Panc1 (cell line): ENCODE measurements around the gene FTCDNL1. TPM values are rescaled to one million over a fixed set of nuclear protein-coding genes. Genes with fewer than 3 reads are reported as not detected.

ENCODE experiments used
- ATAC-seq: fragments of 200-7000 bp; cut with Tn5 transposase; 2 replicates; pipeline ENCODE4 v1.9.1; 2020; ENCODE audit warnings: mild to moderate bottlenecking, moderate library complexity
- BruUV-seq: library from RNA; stranded (reverse); fragments of 400-500 nt; replicated peaks from 2 replicates; lab custom pipeline; 2021; lab: Mats Ljungman, UMichigan
- CTCF ChIA-PET: fragments of 300-600 bp; sonication (Branson Sonifier 250); formaldehyde crosslinking; loops from one replicate; lab custom pipeline; 2022; ENCODE audit warnings: antibody characterized with exemption; lab: Charles Lee
- POLR2A ChIA-PET: fragments of 300-600 bp; sonication (Branson Sonifier 250); formaldehyde crosslinking; loops from one replicate; lab custom pipeline; 2022; ENCODE audit warnings: antibody characterized with exemption; lab: Charles Lee
- DNase-seq: peaks from one replicate; pipeline ENCODE4 v3.0.0-alpha.2; 2010; ENCODE audit warnings: low read depth, low spot score
- H3K27ac ChIP-seq: 2 replicates; pipeline ENCODE4 v1.5.1; 2011; ENCODE audit warnings: mild to moderate bottlenecking, low read length, inconsistent platforms
- H3K27me3 ChIP-seq: fragments of 200-500 bp; sonication (Bioruptor generic); 2 replicates; pipeline ENCODE4 v1.6.0; 2014; ENCODE audit warnings: low read length, inconsistent platforms; ENCODE audit not compliant: control insufficient read depth, insufficient read depth
- H3K36me3 ChIP-seq: fragments of 200-500 bp; sonication (Bioruptor generic); 2 replicates; pipeline ENCODE4 v1.5.1; 2014; ENCODE audit warnings: inconsistent platforms, mild to moderate bottlenecking, low read length, moderate library complexity; ENCODE audit not compliant: control insufficient read depth, insufficient read depth
- H3K4me1 ChIP-seq: 2 replicates; pipeline ENCODE4 v1.5.1; 2011; ENCODE audit warnings: inconsistent platforms, mild to moderate bottlenecking, low read length, moderate library complexity; ENCODE audit not compliant: control insufficient read depth, insufficient read depth
- H3K4me3 ChIP-seq, 2 experiments: 2 replicates each; pipeline ENCODE4 v1.5.1; 2011 to 2012; ENCODE audit warnings: low read depth in 2 of 2, low read length in 2 of 2, mild to moderate bottlenecking in 2 of 2, inconsistent platforms in 1 of 2, moderate library complexity in 1 of 2
- H3K9me3 ChIP-seq: fragments of 200-500 bp; sonication (Bioruptor generic); 2 replicates; pipeline ENCODE4 v1.5.1; 2014; ENCODE audit warnings: low read depth, mild to moderate bottlenecking, inconsistent platforms, low read length, moderate library complexity; ENCODE audit not compliant: control insufficient read depth, insufficient read depth
- CTCF ChIP-seq: fragments of 450-650 bp; IDR thresholded peaks from 2 replicates; pipeline ENCODE4 v1.5.1; 2017; ENCODE audit warnings: mild to moderate bottlenecking
- POLR2AphosphoS5 ChIP-seq: IDR thresholded peaks from 2 replicates; pipeline ENCODE4 v1.6.1; 2012; ENCODE audit warnings: mild to moderate bottlenecking, low read depth, low read length, moderate library complexity
- REST ChIP-seq, 2 experiments: IDR thresholded peaks; 2 replicates each; pipeline ENCODE4 v1.6.1; 2011 to 2012; ENCODE audit warnings: low read depth in 2 of 2, control low read depth in 1 of 2, low read length in 1 of 2, mild to moderate bottlenecking in 1 of 2, moderate library complexity in 1 of 2; ENCODE audit not compliant: insufficient read depth in 1 of 2
- SIN3A ChIP-seq: IDR thresholded peaks from 2 replicates; pipeline ENCODE4 v1.6.1; 2012; ENCODE audit warnings: low read depth, mild to moderate bottlenecking, low read length, moderate library complexity, borderline replicate concordance; ENCODE audit not compliant: insufficient read depth
- TCF7L2 ChIP-seq: IDR thresholded peaks from 2 replicates; pipeline ENCODE4 v1.6.1; 2011; ENCODE audit warnings: mild to moderate bottlenecking, low read depth, low read length, inconsistent platforms
- in situ Hi-C: cut with HindIII; loops from 2 replicates; pipeline ENCODE4 v1.10.0; 2016; ENCODE audit warnings: low sequenced_read_pairs, low pct_unique_long_range_greater_than_20kb
- intact Hi-C: fragments of 100-400 bp; cut with micrococcal nuclease; formaldehyde crosslinking; loops from one replicate; pipeline ENCODE4 v1.10.0; 2022; ENCODE audit not compliant: unreplicated experiment
- total RNA-seq: library from RNA; stranded (reverse); gene quantifications from one replicate; pipeline ENCODE4 v1.2.1, GENCODE V29; 2021; ENCODE audit not compliant: unreplicated experiment

The FTCDNL1 gene
- total RNA-seq, 1 experiment from 2014 or later, result 2.8 TPM

- in situ Hi-C loops (no loop called here), intact Hi-C loops (no loop called here)
- no peaks in the 10 kb centered on the region for H3K36me3 ChIP-seq
- CTCF ChIA-PET, result no interaction called here
- POLR2A ChIA-PET, result no interaction called here
- H3K4me3 ChIP-seq, result no peak overlapping the region
- TF ChIP-seq TCF7L2 (no peak), SIN3A (no peak)
- no TSS peak for BruUV-seq
- H3K27ac ChIP-seq, result no peak overlapping the region
- H3K4me1 ChIP-seq, result no peaks in the 10 kb centered on the region; the same call in 1 of the 2 replicates
- H3K9me3 ChIP-seq, result no peaks in the 10 kb centered on the region
- ATAC-seq (no peak), DNase-seq (no peak)
- H3K27me3 ChIP-seq, result no peaks in the 10 kb centered on the region
Measured at GRCh38 chr2:199807966-199808365, 43.0 kb downstream of the FTCDNL1 start.

- in situ Hi-C loops, result no loop called here
- Histone ChIP-seq H3K4me3 (no peak overlapping the region), H3K27me3 (no peaks in the 10 kb centered on the region), H3K9me3 (no peaks in the 10 kb centered on the region), H3K36me3 (no peaks in the 10 kb centered on the region), H3K27ac (no peak overlapping the region), H3K4me1 (no peaks in the 10 kb centered on the region; the same call in 1 of the 2 replicates)
- TF ChIP-seq SIN3A (no peak), REST (IDR thresholded peaks at IDR 0.05; ENCODE audit: insufficient read depth in 1 of 2, low read depth in 2 of 2, low read length in 1 of 2) (no peak), TCF7L2 (no peak)
- ChIA-PET CTCF (no interaction called here), POLR2A (no interaction called here)
- ATAC-seq, result no peak
- intact Hi-C loops, result no loop called here
- BruUV-seq, result no TSS peak
- no peak for DNase-seq
Measured at GRCh38 chr2:199806179-199806578, 44.8 kb downstream of the FTCDNL1 start.

GRCh38 chr2:199804831-199805230 is 46.2 kb downstream of the FTCDNL1 start:
- no TSS peak for BruUV-seq
- POLR2A ChIA-PET, result no interaction called here
- intact Hi-C loops, result no loop called here
- no peak overlapping the region for H3K4me3 ChIP-seq
- no peak for ATAC-seq
- no peaks in the 10 kb centered on the region for H3K27me3 ChIP-seq
- in situ Hi-C loops, result no loop called here
- no peak overlapping the region for H3K27ac ChIP-seq
- no peak for DNase-seq
- H3K9me3 ChIP-seq, result no peaks in the 10 kb centered on the region
- no peaks in the 10 kb centered on the region; the same call in 1 of the 2 replicates for H3K4me1 ChIP-seq
- CTCF ChIA-PET, result no interaction called here
- no peaks in the 10 kb centered on the region for H3K36me3 ChIP-seq
- TF ChIP-seq SIN3A, result no peak
- no peak for TF ChIP-seq POLR2AphosphoS5
- TF ChIP-seq REST (IDR thresholded peaks at IDR 0.05; ENCODE audit: insufficient read depth in 1 of 2, low read depth in 2 of 2, low read length in 1 of 2), result no peak
- no peak for TF ChIP-seq TCF7L2
- TF ChIP-seq CTCF, result no peak
